ENCODE measurements around the gene CHID1.

The CHID1 gene

DNA sequence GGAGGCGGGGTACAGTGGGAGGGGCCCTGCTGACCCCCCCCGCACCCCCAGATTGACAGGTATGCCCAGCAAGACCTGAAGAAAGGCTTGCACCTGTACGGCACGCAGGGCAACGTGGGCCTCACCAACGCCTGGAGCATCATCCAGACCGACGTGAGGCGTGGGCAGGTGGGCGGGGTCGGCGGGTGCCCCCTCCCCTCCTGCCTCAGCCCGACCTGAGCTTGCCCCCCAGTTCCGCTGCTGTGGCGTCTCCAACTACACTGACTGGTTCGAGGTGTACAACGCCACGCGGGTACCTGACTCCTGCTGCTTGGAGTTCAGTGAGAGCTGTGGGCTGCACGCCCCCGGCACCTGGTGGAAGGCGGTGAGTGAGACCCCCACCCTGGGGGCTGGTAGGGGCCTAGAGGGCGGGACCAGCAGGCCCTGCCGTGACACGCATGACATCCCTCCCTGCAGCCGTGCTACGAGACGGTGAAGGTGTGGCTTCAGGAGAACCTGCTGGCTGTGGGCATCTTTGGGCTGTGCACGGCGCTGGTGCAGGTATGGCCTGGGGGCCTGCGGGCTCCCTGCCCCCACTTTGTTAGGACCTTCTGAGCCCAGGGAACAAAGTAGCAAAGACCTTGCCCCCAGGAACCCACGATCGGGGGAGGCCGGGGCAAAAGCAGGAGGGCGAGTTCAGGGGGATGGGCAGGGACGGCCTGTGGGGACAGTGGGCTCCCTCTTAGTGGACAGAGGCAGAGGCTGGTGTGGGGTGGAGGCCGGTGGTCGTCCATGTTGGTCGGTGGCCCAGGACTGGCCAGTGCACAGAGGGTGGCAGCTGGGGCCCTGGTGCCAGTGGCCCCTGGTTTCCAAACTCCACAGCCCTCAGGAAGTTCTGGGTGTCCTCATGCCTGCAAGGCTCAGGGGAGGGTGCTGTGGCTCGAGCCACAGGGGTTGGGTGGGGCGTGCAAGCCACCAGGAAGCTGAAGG is 44.9 kb downstream of the CHID1 start:
- no peak for DNase-seq (ENCODE audit: low read depth in 2 of 2)

GRCh38 chr11:864898-865297 is 45.7 kb downstream of the CHID1 start:
- no peak for DNase-seq (ENCODE audit: low read depth in 2 of 2)

- no peak for DNase-seq (ENCODE audit: low read depth in 2 of 2)
Measured at GRCh38 chr11:863910-864827, 46.4 kb downstream of the CHID1 start.

DNA sequence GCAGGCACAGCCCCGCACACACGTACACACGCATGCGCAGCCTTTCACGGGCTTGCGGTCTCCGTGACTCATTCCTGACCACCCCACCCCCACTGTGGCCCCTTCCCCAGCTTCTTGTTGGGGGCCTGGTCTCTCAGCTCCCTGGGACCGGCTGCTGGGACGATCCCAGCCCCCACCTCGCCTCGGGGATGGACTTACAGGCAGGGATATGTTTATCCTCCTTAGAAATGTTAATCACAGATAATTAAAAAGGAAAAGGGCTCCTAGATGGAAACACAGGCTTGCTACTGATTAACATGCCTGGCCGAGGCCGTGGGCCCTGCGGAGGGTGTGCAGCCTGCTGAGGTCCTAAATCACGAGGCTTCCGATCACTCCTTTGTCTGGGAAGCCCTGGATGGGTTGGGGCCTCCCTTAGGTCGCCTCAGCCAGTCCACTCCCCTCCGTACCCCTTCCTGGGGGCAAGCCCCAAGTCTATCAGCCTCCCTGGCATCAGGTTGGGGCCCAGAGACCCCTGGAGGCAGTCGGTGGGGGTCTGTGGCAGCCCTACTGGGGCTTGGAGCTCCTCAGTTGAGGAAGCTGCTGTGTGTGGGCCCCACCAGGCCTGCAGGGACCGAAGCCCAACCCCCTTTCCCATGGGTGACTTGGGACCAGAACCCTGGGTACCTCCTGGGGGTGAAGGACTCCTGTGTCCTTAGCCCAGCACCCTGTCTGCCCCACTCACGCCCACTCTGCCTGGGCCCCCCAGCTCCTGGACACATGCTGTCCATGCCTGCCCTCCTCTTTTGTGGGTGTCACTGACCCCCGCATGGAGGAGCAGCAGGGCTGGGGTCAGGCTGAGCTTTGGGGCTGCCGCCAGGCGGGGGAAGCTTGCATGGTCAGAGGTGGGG is 47.3 kb downstream of the CHID1 start:
- no peak for DNase-seq (ENCODE audit: low read depth in 2 of 2)

- DNase-seq (ENCODE audit: low read depth in 2 of 2) = no peak
Measured at GRCh38 chr11:862696-863022, 48.0 kb downstream of the CHID1 start.

- no peak for DNase-seq (ENCODE audit: low read depth in 2 of 2)
Measured at GRCh38 chr11:862081-862661, 48.4 kb downstream of the CHID1 start.

DNA sequence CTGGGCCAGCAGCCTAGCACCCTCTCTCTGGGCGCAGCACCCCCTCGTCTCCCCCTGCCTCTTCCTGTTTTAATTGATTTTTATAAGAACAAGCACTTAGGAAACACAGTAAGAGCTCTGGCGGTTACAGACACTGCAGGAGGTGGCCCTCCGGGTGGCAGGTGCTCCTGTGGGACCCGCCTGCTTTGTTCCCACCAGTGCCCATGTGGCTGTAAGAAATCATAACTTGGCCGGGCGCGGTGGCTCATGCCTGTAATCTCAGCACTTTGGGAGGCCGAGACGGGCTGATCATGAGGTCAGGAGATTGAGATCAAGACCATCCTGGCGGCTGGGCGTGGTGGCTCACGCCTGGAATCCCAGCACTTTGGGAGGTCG is 49.5 kb downstream of the CHID1 start:
- no peak for DNase-seq (ENCODE audit: low read depth in 2 of 2)

- DNase-seq (ENCODE audit: low read depth in 2 of 2) = no peak
Measured at GRCh38 chr11:860234-861104, 50.1 kb downstream of the CHID1 start.

DNA sequence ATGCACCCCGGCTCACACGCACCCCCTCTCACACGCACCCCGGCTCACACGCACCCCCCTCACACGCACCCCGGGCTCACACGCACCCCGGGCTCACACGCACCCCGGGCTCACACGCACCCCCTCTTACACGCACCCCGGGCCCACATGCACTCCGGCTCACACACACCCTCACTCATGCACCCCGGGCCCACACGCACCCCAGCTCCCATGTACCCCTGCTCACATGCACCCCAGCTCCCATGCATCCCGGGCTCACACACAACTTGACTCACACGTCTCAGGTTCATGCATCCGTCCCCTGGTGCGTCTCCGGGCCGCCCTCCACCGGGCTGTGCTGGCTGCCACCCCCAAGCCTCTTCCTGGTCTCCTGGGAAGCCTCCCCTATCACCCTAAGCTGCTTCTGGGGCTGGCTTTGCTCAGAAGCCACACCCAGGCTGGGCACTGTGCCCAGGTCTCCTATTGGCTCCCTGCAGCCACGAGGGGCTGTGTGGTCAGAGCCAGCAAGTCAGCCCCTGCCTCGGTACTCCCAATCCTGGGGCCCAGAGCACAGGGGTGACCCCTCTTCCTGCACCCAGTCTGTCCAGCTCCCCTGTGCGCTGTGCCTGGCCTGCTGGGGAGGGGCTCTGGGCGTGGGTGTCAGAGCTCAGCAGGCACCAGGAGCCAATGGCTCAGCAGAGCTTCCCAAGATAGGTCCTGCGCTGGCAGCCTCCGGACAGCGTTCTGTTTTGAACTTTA is 51.0 kb downstream of the CHID1 start:
- DNase-seq (ENCODE audit: low read depth in 2 of 2) = no peak

GRCh38 chr11:858762-859339 is 51.8 kb downstream of the CHID1 start:
- DNase-seq (ENCODE audit: low read depth in 2 of 2) = no peak

- no peak for DNase-seq (ENCODE audit: low read depth in 2 of 2)
Measured at GRCh38 chr11:858053-858761, 52.4 kb downstream of the CHID1 start.

DNA sequence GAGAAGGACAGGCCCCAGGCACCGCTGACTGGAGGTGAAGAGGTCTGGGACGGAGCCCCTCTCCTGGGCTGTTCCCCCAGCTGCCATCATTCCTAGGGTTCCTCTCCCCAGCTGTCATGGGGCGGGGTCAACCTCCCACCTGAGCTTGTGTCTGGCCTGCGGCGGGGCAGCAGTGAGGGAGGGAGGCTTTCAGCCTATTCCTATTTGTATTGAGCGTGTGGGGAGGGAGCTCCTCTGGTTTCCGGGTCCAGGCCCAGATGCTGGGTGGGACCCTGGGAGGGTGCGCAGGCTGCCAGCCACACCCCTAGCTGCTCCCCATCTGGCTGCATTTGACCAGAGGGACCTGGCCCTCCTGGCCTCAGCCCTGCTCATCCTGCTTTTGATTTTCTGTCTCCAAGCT is 54.2 kb downstream of the CHID1 start:
- no peak for DNase-seq (ENCODE audit: low read depth in 2 of 2)

DNA sequence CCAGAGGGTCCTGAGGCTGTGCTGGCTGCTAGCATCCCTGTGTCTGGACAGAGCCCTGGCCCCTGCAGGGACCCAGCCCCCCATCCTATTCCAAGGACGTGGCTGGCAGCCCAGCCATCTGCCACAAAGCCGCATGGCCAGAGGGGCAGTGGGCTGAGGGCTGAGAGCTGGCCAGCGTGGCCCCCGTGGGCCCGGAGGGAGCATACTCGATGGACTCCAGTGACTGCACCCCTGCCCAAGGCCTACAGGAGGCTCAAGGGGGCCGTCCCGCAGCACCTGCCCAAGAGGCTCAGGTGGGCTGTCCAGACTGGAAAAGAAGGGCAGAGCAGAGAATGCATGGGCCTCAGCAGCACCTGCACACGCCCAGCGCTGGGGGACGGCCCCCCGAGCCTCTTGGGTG is 54.8 kb downstream of the CHID1 start:
- no peak for DNase-seq (ENCODE audit: low read depth in 2 of 2)

- no peak for DNase-seq (ENCODE audit: low read depth in 2 of 2)
Measured at GRCh38 chr11:855330-855674, 55.3 kb downstream of the CHID1 start.

DNA sequence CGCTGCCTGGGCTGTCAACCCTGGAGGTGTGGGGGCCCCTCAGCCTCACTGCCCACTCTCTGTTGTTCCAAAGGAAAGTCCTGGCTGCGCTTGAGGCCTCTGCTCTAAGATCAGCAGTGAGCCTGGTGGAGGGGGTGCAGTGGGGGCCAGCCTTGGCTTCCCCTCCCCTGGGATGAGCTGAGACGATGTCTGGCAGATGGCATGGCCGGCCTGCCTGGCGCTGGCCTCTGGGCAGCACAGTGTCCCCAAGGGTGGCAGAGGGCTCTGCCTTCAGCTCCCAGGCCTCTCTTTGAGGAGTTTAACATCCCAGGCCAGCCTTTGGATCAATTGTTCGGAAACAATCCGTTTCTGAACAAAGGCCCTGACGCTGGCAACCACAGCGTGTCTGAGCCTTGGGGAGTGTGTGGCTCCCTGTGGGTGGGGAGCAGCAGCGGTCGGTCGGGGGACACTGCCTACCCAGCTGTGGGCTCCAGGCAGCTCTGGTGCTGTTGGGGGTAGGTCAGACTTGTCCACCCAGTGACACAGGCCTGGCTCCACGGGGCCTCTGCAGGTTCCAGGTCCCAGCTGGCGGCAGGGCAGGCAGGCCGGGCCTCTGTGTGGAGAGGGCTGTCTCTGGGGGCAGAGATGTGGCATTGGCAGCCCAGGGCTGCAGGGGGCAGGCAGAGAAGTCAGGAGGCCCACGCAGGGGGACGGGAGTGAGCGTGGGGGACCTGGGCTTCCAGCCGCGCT is 55.8 kb downstream of the CHID1 start:
- DNase-seq (ENCODE audit: low read depth in 2 of 2) = no peak

DNA sequence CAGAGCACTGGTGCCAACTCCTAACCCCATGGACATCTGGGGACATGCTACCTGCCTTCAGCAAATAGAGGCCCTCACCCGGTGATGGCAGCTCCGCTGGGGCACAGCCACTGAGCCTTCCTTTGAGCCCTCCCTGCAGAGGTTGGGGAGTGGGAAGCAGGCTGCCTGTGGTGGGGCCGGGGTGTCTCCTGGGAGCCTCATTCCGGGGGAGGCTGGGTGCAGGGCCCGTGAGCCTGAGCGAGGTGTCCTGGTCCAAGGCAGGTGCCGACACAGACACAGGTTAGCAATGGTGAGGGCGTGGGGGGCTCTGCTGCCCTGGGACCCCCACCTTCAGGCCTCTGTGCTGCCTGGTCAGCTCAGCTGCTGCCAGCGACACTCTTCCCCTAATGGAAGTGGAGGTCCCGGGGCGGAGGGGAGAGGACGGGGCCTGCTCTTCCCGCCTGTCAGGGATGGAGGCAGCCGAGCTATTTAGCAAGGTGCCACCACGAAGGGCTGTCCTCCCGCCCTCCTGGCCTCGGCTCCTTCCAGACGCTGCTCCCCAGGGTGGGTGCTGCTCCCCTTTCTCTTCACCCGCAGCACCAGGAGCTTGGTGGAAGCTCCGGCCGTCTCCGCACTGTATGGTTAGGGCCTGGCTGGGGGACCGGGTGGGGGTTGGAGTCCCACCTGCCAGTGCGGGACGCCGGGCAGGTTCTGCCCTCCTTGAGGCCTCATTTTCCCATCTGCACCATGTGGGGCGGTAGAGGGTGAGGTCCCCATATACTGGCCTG is 56.7 kb downstream of the CHID1 start:
- no peak for DNase-seq (ENCODE audit: low read depth in 2 of 2)

DNA sequence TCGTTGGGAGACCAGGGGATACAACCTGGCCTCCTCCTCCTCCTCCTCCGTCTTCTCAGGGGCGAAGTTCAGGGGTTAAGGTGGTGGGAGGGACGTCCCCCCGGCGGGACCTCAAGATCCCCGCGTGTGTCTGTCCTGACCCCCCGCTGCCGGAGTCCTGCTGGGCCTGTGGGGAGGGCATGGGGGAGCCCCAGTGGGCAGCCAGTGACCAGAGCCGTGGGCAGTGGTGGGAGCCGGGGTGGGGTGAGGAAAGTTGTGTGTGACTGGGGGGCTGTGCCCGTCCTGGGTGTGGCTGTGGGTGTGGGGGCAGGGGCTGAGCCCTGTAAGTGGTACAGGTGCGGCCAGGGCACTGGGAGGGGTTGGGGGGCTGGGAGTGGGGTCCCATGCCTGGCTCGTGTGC is 57.8 kb downstream of the CHID1 start:
- no peak for DNase-seq (ENCODE audit: low read depth in 2 of 2)

Data from stimulated activated CD8-positive, alpha-beta memory T cell treated with anti-CD3 and anti-CD28 coated beads, Interleukin-2, amount 100 ng/mL, for 48 hours (primary cell).